SU-DHL-6 (cell line): ENCODE data around the gene HBQ1.

Experiments
- CTCF ChIP-seq: fragments of 200-600 bp; sonication (generic); IDR thresholded peaks from one replicate; pipeline ENCODE4 v1.5.1; 2017; ENCODE audit warnings: antibody characterized with exemption, mild to moderate bottlenecking, low read length, moderate library complexity; ENCODE audit not compliant: insufficient read depth, poor library complexity, severe bottlenecking
- EZH2phosphoT487 ChIP-seq: fragments of 200-600 bp; sonication (generic), shearing (Covaris generic); conservative IDR thresholded peaks from 2 replicates; pipeline ENCODE4 v1.6.1; 2018; ENCODE audit warnings: mild to moderate bottlenecking, antibody characterized with exemption, low read length, moderate library complexity, mixed read lengths

DNA sequence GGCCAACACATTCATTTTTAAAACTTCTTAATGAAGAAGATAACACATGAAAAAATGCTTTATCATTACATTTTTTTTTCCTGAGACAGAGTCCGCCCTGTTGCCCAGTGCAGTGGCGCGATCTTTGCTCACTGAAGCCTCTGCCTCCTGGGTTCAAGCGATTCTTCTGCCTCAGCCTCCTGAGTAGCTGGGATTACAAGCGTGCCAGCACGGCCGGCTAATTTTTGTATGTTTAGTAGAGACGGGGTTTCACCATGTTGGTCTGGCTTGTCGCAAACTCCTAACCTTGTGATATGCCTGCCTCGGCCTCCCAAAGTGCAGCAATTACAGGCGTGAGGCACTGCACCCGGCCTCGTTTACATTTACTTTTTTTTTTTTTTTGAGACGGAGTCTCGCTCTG lies 13.2 kb downstream of the HBQ1 start:
- TF ChIP-seq CTCF (no peak), EZH2phosphoT487 (no peak)
